HuH-7 (cell line): ENCODE measurements around the gene AEN.

ENCODE experiments used
- DNase-seq: peaks from one replicate; pipeline ENCODE4 v3.0.0; 2011; ENCODE audit warnings: low spot score

AEN gene

GRCh38 chr15:88664151-88664778 is 43.1 kb downstream of the AEN start:
- DNase-seq, result no peak

GRCh38 chr15:88674661-88675060 is 53.5 kb downstream of the AEN start:
- no peak for DNase-seq

- DNase-seq, result no peak
Measured at GRCh38 chr15:88678755-88679154, 57.6 kb downstream of the AEN start.

GRCh38 chr15:88680241-88681001 is 59.3 kb downstream of the AEN start:
- no peak for DNase-seq

- peak; percentile 77 for DNase-seq
Measured at GRCh38 chr15:88681610-88682221, 60.6 kb downstream of the AEN start.
